Measurements from ENCODE around the gene PLD3. TPM values are rescaled to one million over a fixed set of nuclear protein-coding genes. Genes with fewer than 3 reads are reported as not detected.
A peak's percentile ranks its signal among the peaks of the same experiment; 100 is the strongest.
"Not testable (repeated sequence)": the region's sequence is repeated elsewhere in the genome, so short reads cannot be mapped to it uniquely, and the experiment has no call there.

The PLD3 gene
- total RNA-seq, 1 donor from 2014 or later = 321 TPM

DNA sequence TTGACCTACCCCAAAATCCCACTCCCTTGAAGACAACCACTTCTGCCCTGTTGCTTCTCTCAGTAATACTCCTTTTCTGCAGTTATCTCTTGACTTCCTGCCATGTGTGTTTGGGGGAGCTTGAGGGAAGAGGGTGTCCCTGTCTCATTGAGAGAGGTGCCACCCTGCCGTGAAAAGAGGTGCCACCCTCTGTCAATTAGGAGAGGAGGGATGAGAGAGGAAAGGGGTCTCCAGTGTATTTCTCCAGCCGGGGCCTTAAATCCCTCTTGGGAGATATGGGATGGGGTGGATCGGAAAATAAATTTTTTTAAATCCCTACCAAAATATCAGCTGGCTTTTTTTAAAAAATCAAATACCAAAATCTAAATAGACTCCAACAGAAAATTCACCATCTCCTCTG is 16.5 kb downstream of the PLD3 start:
- DNase-seq (ENCODE audit: low read depth) = no peak

DNA sequence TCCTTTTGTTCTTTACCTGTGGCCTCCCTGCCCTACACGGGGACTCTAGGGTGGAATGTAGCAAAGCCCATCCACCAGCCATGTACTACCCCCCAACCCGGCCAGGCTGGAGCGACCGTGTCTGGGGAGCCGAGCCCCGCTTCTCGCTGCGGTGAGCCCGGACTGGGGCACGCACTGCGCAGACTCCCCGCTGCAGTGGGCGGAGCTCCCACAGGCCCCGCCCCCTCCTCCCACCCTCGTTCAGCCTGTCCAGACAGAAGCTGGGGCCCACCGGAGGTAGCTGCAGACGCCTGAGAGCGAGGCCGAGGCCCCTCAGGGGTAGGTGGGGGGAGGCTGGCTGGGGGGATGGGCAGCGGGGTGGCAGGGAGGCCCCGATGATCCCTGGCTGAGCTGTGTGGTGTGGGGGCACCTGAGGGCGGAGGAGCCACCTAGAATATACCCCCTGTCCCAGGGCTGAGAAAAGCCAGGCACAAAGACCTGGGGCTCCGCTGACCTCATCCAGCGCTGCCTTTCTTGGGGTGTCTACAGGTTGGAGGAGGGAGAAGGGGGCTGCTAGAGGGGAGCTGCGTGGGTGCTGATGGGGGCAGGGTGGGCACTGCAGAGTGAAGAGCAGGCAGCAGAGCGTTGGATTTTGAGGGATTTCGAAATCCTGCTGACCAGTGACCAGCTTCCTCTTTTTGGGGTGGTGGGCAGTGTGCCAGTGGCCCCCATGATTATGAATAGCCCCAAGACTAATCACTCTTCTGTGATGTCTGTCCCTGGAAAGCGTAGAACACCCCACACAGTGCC is 17.3 kb downstream of the PLD3 start:
- DNase-seq (ENCODE audit: low read depth) = peak; percentile 28

DNA sequence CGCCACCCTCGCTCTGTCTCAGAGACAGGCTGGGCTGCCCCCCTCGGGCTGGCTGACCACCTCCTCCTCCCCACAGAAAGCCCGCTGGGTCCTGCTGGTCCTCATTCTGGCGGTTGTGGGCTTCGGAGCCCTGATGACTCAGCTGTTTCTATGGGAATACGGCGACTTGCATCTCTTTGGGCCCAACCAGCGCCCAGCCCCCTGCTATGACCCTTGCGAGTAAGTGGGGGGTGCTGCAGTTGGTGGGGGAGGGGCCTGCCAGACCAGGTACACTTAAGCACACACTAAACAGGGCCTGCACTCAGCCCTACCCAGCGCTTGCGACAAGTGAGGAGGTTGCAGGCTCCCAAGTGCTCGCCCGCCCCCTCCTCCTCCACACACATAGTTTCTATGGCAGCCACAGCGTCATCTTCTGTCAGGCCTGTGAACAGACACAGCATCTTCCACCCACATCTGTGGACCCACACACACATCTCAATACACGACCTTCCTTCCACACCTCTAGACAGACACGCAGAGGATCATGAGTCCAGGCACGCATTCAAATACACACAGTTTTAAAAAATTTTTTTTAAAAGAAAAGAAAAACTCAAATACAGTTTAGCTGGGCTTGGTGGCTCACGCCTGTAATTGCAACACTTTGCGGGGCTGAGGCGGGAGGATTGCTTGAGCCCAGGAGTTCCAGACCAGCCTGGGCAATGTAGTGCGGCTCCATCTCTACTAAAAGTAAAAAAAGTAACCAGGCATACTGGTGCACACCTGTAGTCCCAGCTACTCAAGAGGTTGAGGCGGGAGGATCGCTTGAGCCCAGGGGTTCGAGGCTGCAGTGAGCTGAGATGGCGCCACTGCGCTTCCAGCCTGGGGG is 18.4 kb downstream of the PLD3 start:
- no peak for DNase-seq (ENCODE audit: low read depth)

DNA sequence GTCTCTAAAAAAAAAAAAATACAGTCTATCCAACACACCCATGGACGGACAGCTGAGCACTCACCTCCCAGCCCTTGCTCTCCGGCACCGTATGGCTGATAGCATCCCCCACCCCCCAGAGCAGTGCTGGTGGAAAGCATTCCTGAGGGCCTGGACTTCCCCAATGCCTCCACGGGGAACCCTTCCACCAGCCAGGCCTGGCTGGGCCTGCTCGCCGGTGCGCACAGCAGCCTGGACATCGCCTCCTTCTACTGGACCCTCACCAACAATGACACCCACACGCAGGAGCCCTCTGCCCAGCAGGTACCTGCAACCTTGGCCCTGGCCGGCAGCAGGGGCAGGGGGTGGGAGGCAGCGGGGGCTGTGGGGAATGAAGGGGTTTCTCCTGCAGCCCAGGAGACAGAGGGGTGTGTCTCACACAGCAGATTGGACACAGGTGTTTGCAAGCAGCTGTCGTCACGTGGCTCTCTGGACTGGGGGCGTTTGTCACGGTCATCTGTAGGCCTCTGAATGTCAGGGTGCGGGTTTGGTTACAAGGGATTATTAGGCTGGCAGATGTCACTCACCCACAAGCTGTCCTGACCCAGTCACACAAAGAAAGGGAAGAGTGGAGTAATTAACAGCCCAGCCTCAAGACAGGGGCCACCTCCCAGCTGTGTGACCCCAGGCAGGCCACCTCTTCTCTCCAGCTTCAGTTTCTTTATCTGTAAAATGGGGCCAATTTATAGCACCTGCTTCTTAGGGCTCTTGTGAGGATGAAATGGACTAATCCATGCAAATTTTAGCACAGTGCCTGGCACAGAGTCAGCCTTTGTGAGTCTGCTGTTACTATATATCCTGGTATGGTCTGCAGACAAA is 19.3 kb downstream of the PLD3 start:
- no peak for DNase-seq (ENCODE audit: low read depth)

DNA sequence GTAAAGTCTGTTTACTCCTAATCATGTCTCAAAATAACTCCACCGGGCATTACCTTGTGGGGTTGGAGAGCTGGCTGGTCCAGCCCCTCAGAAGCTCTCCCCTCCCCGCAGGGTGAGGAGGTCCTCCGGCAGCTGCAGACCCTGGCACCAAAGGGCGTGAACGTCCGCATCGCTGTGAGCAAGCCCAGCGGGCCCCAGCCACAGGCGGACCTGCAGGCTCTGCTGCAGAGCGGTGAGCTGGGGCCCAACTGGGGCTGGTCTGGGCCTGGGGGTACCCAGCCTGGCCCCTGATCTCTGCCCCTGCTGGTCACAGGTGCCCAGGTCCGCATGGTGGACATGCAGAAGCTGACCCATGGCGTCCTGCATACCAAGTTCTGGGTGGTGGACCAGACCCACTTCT is 21.3 kb downstream of the PLD3 start:
- DNase-seq (ENCODE audit: low read depth) = no peak

DNA sequence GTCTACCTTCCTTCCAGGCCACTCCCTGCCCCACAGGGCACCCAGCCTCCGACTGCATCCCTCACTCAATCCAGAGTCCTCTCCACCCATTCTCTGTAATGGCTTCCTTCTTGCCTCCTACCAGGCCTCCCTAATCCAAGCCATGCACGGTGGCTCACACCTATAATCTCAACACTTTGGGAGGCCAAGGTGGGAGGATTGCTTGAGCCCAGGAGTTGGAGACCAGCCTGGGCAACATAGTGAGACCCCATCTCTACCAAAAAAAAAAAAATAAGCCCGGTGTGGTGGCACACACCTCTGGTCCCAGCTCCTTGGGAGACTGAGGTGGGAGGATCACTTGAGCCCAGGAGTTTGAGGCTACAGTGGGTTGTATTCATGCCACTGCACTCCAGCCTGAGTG is 21.8 kb downstream of the PLD3 start:
- not testable (repeated sequence) for DNase-seq (ENCODE audit: low read depth)

DNA sequence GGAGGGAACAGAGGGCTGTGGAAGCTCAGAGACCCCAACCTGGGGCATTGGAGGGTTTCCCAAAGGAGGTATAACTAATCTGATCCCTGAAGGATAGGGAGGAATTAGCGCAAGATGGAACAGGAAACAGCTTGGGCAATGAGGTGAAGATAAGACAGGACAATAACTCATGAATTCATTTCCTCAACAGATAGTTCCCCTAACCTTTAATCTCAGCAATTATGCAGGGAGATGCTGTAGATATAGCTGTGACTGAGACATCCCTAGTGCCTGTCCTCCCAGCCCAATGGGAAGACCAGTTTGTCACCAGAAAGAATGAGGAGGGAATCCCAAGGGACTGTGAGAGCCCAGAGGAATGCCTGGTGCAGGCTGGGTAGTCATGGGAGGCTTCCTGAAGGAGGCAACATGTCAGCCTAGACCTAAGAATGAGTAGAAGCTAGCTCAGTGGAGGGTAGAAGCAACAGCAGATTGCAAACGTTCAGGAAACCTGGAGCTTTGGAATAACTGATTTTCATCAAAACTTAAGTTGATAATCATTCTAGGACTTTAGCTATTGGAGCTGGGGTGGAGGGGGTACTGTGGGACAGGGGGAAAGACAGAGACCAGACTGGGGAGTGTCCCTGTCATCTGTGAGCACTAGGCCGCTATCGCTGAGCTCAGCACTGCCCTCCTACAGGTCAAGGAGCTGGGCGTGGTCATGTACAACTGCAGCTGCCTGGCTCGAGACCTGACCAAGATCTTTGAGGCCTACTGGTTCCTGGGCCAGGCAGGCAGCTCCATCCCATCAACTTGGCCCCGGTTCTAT is 22.7 kb downstream of the PLD3 start:
- no peak for DNase-seq (ENCODE audit: low read depth)

DNA sequence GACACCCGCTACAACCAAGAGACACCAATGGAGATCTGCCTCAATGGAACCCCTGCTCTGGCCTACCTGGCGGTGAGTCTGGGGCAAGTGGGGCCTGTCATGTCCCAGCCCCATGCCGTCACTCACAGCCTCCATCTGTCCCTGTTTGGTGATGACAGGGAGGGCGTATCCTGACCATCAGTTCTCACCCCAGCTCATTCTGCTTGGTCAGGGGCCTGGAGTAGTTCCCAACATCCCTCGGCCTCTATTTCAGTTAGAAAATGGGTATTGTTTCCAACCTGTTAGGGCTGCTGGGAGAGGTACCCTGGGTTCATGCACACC is 23.3 kb downstream of the PLD3 start:
- no peak for DNase-seq (ENCODE audit: low read depth)

DNA sequence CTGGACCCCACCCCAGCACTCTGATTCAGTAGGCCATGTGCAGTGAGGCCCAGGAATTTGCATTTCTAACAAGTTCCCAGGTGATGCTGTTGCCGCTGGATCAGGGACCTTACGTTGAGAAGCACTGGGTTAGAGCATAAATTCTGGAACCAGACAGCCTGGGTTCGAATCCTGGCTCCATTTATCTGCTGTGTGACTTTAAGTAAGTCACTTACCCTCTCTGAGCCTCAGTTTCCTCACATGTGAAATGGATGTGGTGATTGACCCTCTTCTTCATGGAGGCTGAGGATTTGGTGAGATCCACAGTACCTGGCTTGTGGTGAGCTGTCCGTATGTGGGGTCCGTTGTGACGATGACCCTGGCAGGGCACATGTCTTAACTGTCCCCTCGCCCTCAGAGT is 25.6 kb downstream of the PLD3 start:
- no peak for DNase-seq (ENCODE audit: low read depth)

DNA sequence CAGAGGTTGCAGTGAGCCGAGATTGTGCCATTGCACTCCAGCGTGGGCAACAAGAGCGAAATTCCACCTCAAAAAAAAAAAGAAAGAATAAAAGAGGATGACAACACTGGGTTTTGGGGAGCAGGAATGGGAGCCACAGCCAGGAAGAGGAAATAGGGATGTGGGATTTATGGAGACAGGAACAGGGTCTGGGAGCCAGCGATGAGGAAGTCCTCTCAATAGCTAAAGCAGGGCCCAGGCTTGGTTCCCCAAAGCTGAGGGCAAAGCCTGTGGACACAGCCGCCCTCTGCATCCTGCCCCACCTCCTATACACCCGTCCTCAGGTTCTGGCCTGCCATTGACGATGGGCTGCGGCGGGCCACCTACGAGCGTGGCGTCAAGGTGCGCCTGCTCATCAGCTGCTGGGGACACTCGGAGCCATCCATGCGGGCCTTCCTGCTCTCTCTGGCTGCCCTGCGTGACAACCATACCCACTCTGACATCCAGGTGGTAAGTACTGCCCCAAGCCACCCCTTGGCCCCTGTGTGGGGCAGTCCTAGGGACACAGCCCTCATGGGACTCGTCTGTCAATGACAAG is 27.9 kb downstream of the PLD3 start:
- no peak for DNase-seq (ENCODE audit: low read depth)

DNA sequence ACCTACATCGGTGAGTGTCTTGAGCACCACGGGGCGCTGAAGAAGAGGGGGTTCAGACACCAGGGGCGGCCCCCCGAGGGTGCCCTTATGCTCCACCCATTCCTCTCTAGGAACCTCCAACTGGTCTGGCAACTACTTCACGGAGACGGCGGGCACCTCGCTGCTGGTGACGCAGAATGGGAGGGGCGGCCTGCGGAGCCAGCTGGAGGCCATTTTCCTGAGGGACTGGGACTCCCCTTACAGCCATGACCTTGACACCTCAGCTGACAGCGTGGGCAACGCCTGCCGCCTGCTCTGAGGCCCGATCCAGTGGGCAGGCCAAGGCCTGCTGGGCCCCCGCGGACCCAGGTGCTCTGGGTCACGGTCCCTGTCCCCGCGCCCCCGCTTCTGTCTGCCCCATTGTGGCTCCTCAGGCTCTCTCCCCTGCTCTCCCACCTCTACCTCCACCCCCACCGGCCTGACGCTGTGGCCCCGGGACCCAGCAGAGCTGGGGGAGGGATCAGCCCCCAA is 29.4 kb downstream of the PLD3 start:
- DNase-seq (ENCODE audit: low read depth) = no peak

DNA sequence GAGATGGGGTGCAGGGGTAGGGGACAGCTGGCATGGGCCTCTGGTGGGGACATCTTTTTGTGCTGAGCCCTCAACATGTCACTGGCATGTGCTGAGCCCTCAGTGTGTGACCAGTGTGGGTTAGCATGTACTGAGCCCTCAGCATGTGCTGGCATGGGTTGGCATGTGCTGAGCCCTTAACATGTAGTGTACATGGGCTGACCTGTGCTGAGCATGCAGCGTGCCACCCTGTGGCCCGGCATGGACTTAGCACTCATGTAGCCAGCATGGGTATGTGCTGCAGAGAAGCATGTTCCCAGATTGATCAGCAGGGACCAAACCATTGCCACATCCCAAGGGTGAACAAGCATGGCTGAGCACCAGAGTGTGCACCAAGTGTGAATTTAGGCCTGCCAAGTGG is 30.0 kb downstream of the PLD3 start:
- DNase-seq (ENCODE audit: low read depth) = no peak

DNA sequence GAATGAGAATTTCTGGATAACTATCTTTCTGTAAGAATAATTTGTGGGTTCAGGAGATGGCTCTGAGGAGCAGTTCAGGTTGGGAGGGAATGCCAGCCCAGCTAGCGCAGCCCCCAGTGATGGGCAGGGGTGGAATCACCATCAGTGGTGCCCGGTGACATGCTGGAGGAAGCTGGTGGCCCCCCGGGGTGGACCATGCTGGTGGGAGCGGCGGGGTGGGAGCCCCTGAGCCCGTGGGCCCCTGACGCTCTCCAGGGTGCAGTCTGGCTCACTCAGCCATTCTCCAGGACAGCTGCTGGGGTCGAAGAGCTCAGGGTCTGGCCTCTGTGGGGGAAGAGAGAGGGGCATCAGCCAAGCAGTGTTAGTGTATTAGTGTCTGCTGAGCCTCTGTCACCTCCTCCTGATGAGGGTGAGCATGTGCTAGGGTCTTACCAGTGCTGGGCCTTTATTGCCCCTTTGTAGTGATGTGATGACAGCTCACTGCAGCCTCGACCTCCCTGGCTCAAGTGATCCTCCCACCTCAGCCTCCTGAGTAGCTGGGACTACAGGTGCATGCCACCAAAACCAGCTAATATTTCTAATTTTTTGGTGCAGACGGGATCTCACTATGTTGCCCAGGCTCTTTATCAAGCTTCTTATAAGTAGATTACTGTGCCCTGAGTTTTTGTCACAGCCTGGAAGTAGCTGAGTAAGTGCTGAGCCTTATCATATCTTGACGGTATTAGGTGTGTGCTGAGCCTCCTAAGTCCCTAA is 31.1 kb downstream of the PLD3 start:
- no peak for DNase-seq (ENCODE audit: low read depth)

DNA sequence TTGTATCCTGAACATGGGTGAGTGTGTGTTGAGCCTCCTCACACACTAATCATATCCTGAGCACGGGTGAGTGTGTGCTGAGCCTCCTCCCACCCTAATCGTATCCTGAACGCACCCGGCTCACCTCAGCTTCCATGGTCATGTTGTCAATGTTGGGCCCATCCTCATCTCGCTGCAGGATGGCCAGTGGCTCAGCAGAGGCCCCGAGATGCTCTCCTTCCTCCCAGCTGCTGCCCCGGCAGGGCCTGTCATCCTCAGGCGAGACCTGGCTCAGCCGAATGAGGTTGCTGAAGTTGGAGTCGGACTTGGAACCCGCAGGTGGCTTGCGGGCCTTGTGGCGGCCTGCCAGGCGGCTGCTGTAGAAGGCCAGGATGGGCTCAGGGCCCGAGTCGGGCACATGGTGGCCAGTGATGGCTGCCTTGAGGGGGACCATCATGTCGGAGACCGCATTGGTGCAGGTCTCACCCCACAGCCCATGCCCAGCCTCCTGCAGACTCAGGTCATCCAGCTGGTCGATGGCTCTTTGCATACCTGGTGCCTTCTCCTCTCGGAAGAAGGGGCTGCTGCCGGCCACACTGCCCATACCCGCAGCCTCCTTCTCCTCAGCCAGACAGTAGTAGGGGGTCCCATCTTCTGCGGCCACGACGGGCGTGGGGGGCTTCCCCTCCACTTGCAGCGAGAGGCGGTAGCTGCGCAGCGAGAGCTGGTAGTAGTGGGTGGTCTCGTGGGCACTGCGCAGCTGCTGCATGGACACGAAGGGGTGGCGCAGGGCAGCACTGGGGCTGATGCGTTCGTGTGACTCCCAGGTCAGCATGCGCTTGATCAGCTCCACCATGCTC is 31.9 kb downstream of the PLD3 start:
- no peak for DNase-seq (ENCODE audit: low read depth)

DNA sequence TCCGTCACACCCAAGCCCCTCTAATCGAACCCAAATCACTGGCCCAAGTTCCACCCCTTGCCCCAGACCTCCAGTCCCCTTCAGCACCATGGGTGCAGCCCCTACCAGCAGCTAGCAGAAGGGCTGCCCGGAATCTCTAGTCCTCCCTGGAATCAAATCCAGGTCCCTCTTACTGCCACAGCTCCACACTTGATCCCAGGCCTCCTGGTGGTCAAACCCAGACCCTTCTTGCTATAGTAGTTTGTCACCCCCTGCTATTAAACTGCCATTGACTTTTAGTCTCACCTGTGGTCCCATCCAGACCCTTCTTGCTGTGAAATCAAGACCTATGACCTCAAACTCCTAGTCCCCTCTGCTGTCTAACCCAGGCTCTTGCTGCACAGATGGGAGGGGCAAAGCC is 32.8 kb downstream of the PLD3 start:
- no peak for DNase-seq (ENCODE audit: low read depth)

DNA sequence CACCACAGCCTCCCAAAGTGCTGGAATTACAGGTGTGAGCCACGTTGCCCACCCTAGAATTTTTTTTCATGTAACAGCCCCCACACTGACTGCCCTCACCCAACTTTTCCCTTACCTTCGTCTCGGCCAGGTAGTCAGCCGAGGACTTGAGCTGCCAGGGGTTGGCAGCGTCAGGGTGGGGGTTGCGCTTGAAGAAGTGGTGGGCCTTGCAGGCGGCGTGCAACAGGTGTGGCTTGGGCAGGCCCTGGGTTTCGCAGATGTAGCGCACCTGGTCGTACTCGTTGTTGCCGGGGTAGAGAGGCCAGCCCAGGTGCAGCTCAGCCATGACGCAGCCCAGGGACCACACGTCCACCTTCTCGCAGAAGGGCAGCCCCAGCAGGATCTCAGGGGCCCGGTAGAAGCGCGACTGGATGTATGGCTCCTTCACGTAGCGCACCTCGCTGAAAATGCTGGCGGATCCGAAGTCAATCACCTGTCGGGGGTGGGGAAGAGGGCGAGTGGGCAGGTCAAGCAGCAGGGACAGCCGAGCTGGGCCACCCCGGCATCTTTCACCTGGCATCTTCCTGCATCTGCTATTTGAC is 35.3 kb downstream of the PLD3 start:
- no peak for DNase-seq (ENCODE audit: low read depth)

DNA sequence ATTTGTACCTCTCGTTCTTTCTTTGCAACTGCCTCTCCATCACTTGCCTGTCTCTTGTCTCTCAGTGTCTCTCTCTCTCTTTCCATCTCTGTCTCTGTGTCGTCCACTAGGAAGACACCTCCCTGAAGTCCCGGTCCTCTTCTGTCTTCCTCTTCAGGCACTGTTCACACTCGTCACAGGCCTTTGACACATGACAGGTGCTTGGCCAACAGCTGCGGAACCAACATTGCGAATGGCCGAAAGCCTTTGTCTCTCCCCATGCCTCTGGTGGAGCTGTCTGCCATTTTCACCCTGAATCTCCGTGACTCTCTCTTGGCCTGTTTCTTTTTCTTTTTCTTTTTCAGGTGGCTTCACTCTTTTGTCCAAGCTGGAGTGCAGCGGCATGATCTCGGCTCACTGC is 38.7 kb downstream of the PLD3 start:
- DNase-seq (ENCODE audit: low read depth) = no peak

DNA sequence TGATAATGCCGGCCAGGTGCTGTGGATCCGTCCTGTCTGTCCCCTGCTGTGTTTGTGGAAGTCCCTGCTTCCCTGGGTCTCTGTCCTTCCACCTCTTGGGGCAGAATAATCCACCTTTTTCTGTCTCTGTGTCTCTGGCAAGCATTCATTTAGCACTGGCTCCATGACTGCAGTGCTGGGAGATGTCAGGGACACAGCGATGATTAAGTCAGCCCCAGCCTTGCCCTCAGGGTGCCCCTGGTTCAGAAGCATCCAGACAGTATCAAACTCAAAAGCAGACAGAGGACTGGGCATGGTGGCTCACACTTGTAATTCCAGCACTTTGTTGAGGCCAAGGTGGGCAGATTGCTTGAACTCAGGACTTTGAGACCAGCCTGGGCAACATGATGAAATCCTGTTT is 40.0 kb downstream of the PLD3 start:
- no peak for DNase-seq (ENCODE audit: low read depth)
